SK-N-SH treated with all-trans-retinoic acid at 6 μM for 48 hours (cell line): Measurements from ENCODE around the gene COL25A1.

Experiments
- ATAC-seq: fragments of 200-7000 bp; cut with Tn5 transposase; 3 replicates; pipeline ENCODE4 v1.9.1; 2020; ENCODE audit warnings: mild to moderate bottlenecking, moderate library complexity
- ARNTL ChIP-seq: fragments of 450-650 bp; formaldehyde crosslinking; IDR thresholded peaks from 2 replicates; pipeline ENCODE4 v1.5.0; 2020; ENCODE audit warnings: low read depth, mild to moderate bottlenecking, moderate library complexity, borderline replicate concordance
- BACH2 ChIP-seq: fragments of 250-450 bp; sonication (Bioruptor Pico); IDR thresholded peaks from 2 replicates; pipeline ENCODE4 v1.9.0; 2021; ENCODE audit warnings: mild to moderate bottlenecking, borderline replicate concordance
- CSDC2 ChIP-seq: fragments of 250-450 bp; sonication (Bioruptor Pico); IDR thresholded peaks from 2 replicates; pipeline ENCODE4 v1.5.0; 2020; ENCODE audit warnings: mild to moderate bottlenecking, moderate library complexity
- ESRRG ChIP-seq: fragments of 250-450 bp; sonication (Bioruptor Pico); IDR thresholded peaks from 2 replicates; pipeline ENCODE4 v1.6.1; 2021; ENCODE audit warnings: mild to moderate bottlenecking
- GLIS3 ChIP-seq: fragments of 250-450 bp; sonication (Bioruptor Pico); IDR thresholded peaks from 2 replicates; pipeline ENCODE4 v1.5.0; 2020; ENCODE audit warnings: mild to moderate bottlenecking, moderate library complexity
- ISL1 ChIP-seq: fragments of 250-450 bp; sonication (Bioruptor Pico); IDR thresholded peaks from 2 replicates; pipeline ENCODE4 v2.1.2; 2022; ENCODE audit warnings: mild to moderate bottlenecking, moderate library complexity
- OSR1 ChIP-seq: fragments of 250-450 bp; sonication (Bioruptor Pico); IDR thresholded peaks from 2 replicates; pipeline ENCODE4 v1.8.0; 2022; ENCODE audit warnings: moderate library complexity, mild to moderate bottlenecking, inconsistent platforms
- PPARA ChIP-seq: fragments of 250-450 bp; sonication (Bioruptor Pico); IDR thresholded peaks from 2 replicates; pipeline ENCODE4 v1.5.0; 2020; ENCODE audit warnings: mild to moderate bottlenecking, borderline replicate concordance
- RARB ChIP-seq: fragments of 250-450 bp; sonication (Bioruptor Pico); IDR thresholded peaks from 2 replicates; pipeline ENCODE4 v1.8.0; 2021; ENCODE audit warnings: mild to moderate bottlenecking, moderate library complexity
- SNAI2 ChIP-seq: fragments of 250-450 bp; sonication (Bioruptor Pico); IDR thresholded peaks from 2 replicates; pipeline ENCODE4 v1.5.0; 2020; ENCODE audit warnings: mild to moderate bottlenecking, moderate library complexity
- TCF4 ChIP-seq: fragments of 250-450 bp; sonication (Bioruptor Pico); IDR thresholded peaks from 2 replicates; pipeline ENCODE4 v1.8.0; 2021; ENCODE audit warnings: mild to moderate bottlenecking, moderate library complexity, borderline replicate concordance
- TOX ChIP-seq: fragments of 250-450 bp; sonication (Bioruptor Pico); IDR thresholded peaks from 2 replicates; pipeline ENCODE4 v1.8.0; 2021; ENCODE audit warnings: mild to moderate bottlenecking, moderate library complexity, borderline replicate concordance
- ZC3H10 ChIP-seq: fragments of 250-450 bp; sonication (Bioruptor Pico); IDR thresholded peaks from 2 replicates; pipeline ENCODE4 v1.5.1; 2021; ENCODE audit warnings: mild to moderate bottlenecking, moderate library complexity
- ZFP3 ChIP-seq: fragments of 250-450 bp; sonication (Bioruptor Pico); IDR thresholded peaks from 2 replicates; pipeline ENCODE4 v1.5.0; 2020; ENCODE audit warnings: mild to moderate bottlenecking, moderate library complexity
- ZFP30 ChIP-seq: fragments of 450-650 bp; formaldehyde crosslinking; IDR thresholded peaks from 2 replicates; pipeline ENCODE4 v1.5.0; 2022; ENCODE audit warnings: mild to moderate bottlenecking, moderate library complexity
- ZNF565 ChIP-seq: fragments of 450-650 bp; formaldehyde crosslinking; conservative IDR thresholded peaks from 2 replicates; pipeline ENCODE4 v1.5.0; 2020; ENCODE audit warnings: low read depth, mild to moderate bottlenecking, moderate library complexity
- ZNF70 ChIP-seq: fragments of 450-650 bp; formaldehyde crosslinking; IDR thresholded peaks from 2 replicates; pipeline ENCODE4 v1.5.0; 2020; ENCODE audit warnings: mild to moderate bottlenecking, moderate library complexity
- ZNF8 ChIP-seq: fragments of 450-650 bp; formaldehyde crosslinking; IDR thresholded peaks from 2 replicates; pipeline ENCODE4 v1.5.0; 2020; ENCODE audit warnings: mild to moderate bottlenecking, moderate library complexity
- TF ChIP-seq, protein P1 (sequence below): fragments of 250-450 bp; sonication (Bioruptor Pico); IDR thresholded peaks from 2 replicates; pipeline ENCODE4 v1.8.0; 2021; ENCODE audit warnings: low read depth, mild to moderate bottlenecking, moderate library complexity, borderline replicate concordance
- TF ChIP-seq, protein P2 (sequence below): fragments of 250-450 bp; sonication (Bioruptor Pico); IDR thresholded peaks from 2 replicates; pipeline ENCODE4 v1.5.0; 2020; ENCODE audit warnings: mild to moderate bottlenecking, moderate library complexity
- TF ChIP-seq, protein P3 (sequence below): fragments of 250-450 bp; sonication (Bioruptor Pico); IDR thresholded peaks from 2 replicates; pipeline ENCODE4 v1.5.1; 2021; ENCODE audit warnings: mild to moderate bottlenecking, moderate library complexity
- TF ChIP-seq, protein P4 (sequence below): fragments of 250-450 bp; sonication (Bioruptor Pico); IDR thresholded peaks from 2 replicates; pipeline ENCODE4 v1.8.0; 2020; ENCODE audit warnings: mild to moderate bottlenecking, moderate library complexity, borderline replicate concordance

COL25A1 gene

DNA sequence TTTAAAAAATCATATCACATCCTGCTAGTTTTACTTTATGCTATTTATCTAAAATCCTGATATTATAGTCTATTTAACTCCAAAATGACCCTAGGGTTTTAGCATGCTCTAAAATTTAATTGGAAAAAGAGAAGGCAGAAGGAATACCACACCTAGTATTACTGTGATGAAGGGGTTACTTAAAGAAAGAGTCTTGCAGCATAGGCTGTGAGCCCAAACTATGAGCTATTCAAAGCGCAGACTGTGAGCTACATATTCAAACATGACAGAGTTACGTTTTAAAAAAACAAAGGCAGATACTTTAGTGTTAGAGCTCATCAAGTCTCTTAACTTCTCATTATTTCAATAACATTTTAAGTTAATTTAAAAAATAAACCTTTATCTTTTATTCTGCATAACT, 291.9 kb downstream of the COL25A1 start:
- TF ChIP-seq ARNTL (CRISPR knock-in tag) (no peak), ZFP30 (CRISPR knock-in tag) (no peak), PPARA (CRISPR knock-in tag) (no peak), ESRRG (no peak), TOX (CRISPR knock-in tag) (no peak), GLIS3 (CRISPR knock-in tag) (no peak), BACH2 (CRISPR knock-in tag) (no peak), ZNF70 (CRISPR knock-in tag) (no peak), ZFP3 (no peak), ZNF565 (no peak), RARB (CRISPR knock-in tag) (no peak), SNAI2 (no peak), ZC3H10 (CRISPR knock-in tag) (no peak), TCF4 (CRISPR knock-in tag) (no peak), ZNF8 (no peak)
- TF ChIP-seq, protein P1, sequence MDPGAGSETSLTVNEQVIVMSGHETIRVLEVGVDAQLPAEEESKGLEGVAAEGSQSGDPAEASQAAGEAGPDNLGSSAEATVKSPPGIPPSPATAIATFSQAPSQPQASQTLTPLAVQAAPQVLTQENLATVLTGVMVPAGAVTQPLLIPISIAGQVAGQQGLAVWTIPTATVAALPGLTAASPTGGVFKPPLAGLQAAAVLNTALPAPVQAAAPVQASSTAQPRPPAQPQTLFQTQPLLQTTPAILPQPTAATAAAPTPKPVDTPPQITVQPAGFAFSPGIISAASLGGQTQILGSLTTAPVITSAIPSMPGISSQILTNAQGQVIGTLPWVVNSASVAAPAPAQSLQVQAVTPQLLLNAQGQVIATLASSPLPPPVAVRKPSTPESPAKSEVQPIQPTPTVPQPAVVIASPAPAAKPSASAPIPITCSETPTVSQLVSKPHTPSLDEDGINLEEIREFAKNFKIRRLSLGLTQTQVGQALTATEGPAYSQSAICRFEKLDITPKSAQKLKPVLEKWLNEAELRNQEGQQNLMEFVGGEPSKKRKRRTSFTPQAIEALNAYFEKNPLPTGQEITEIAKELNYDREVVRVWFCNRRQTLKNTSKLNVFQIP (CRISPR knock-in tag) = no peak
- TF ChIP-seq, protein P2, sequence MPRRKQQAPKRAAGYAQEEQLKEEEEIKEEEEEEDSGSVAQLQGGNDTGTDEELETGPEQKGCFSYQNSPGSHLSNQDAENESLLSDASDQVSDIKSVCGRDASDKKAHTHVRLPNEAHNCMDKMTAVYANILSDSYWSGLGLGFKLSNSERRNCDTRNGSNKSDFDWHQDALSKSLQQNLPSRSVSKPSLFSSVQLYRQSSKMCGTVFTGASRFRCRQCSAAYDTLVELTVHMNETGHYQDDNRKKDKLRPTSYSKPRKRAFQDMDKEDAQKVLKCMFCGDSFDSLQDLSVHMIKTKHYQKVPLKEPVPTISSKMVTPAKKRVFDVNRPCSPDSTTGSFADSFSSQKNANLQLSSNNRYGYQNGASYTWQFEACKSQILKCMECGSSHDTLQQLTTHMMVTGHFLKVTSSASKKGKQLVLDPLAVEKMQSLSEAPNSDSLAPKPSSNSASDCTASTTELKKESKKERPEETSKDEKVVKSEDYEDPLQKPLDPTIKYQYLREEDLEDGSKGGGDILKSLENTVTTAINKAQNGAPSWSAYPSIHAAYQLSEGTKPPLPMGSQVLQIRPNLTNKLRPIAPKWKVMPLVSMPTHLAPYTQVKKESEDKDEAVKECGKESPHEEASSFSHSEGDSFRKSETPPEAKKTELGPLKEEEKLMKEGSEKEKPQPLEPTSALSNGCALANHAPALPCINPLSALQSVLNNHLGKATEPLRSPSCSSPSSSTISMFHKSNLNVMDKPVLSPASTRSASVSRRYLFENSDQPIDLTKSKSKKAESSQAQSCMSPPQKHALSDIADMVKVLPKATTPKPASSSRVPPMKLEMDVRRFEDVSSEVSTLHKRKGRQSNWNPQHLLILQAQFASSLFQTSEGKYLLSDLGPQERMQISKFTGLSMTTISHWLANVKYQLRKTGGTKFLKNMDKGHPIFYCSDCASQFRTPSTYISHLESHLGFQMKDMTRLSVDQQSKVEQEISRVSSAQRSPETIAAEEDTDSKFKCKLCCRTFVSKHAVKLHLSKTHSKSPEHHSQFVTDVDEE (CRISPR knock-in tag) = no peak
- TF ChIP-seq, all 23 proteins: peak for 0
- no peak for ATAC-seq

DNA sequence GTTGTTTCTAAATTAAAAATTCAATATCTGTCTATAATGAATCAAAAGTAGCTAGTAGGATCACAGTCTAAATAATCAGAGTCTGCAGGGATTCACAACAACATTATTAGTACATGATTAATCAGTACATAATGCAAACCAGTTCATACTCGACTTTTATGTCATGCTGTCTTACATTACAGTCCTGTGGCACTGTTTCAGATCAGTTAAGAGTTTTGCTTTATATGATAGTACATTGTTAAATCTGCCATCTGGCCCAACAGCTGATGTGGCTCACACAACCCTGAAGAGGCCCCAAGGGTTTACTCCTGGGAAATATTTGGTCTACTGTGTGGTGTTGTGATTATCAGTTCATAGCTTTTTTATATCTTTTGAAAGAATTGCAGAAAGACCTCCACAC, 292.5 kb downstream of the COL25A1 start:
- no peak for TF ChIP-seq RARB (CRISPR knock-in tag)
- TF ChIP-seq ZNF70 (CRISPR knock-in tag) = no peak
- TF ChIP-seq ZFP3 = no peak
- no peak for TF ChIP-seq ZC3H10 (CRISPR knock-in tag)
- no peak for TF ChIP-seq TOX (CRISPR knock-in tag)
- ATAC-seq = no peak

DNA sequence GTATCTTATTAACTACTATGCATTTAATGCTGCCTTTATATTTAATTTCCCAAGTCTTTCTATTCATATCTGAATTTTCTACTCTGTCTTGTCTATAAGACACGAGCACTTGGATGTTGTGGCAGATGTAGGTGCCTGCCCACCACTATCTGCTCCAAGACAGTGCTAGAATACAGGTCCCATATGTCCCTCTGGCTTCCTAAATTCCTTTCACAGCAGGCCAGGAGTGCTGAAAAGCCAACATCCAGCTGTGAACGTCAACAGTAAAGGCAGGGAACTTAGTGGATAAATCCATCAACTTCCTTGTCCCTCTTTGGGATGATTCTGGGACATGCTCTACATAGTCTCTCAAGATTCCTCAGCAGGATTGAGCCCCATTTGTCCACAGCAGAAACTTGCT, 294.5 kb downstream of the COL25A1 start:
- no peak for ATAC-seq
- no peak for TF ChIP-seq TCF4 (CRISPR knock-in tag)
- TF ChIP-seq, protein P1 (CRISPR knock-in tag) = no peak
- TF ChIP-seq GLIS3 (CRISPR knock-in tag) = no peak
- no peak for TF ChIP-seq ARNTL (CRISPR knock-in tag)
- TF ChIP-seq RARB (CRISPR knock-in tag) = no peak
- TF ChIP-seq ESRRG = no peak
- TF ChIP-seq, protein P3, sequence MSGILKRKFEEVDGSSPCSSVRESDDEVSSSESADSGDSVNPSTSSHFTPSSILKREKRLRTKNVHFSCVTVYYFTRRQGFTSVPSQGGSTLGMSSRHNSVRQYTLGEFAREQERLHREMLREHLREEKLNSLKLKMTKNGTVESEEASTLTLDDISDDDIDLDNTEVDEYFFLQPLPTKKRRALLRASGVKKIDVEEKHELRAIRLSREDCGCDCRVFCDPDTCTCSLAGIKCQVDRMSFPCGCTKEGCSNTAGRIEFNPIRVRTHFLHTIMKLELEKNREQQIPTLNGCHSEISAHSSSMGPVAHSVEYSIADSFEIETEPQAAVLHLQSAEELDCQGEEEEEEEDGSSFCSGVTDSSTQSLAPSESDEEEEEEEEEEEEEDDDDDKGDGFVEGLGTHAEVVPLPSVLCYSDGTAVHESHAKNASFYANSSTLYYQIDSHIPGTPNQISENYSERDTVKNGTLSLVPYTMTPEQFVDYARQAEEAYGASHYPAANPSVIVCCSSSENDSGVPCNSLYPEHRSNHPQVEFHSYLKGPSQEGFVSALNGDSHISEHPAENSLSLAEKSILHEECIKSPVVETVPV (CRISPR knock-in tag) = no peak
- TF ChIP-seq PPARA (CRISPR knock-in tag) = no peak
- TF ChIP-seq ZFP3 = no peak
- no peak for TF ChIP-seq BACH2 (CRISPR knock-in tag)
- no peak for TF ChIP-seq SNAI2
- no peak for TF ChIP-seq OSR1 (CRISPR knock-in tag)
- TF ChIP-seq CSDC2 = no peak
- no peak for TF ChIP-seq ZFP30 (CRISPR knock-in tag)
- TF ChIP-seq, protein P4, sequence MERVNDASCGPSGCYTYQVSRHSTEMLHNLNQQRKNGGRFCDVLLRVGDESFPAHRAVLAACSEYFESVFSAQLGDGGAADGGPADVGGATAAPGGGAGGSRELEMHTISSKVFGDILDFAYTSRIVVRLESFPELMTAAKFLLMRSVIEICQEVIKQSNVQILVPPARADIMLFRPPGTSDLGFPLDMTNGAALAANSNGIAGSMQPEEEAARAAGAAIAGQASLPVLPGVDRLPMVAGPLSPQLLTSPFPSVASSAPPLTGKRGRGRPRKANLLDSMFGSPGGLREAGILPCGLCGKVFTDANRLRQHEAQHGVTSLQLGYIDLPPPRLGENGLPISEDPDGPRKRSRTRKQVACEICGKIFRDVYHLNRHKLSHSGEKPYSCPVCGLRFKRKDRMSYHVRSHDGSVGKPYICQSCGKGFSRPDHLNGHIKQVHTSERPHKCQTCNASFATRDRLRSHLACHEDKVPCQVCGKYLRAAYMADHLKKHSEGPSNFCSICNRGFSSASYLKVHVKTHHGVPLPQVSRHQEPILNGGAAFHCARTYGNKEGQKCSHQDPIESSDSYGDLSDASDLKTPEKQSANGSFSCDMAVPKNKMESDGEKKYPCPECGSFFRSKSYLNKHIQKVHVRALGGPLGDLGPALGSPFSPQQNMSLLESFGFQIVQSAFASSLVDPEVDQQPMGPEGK = no peak
- no peak for TF ChIP-seq ZNF565
- no peak for TF ChIP-seq ISL1 (CRISPR knock-in tag)
